RWPE1 (cell line): Measurements from ENCODE around the gene TRDN.

Experiments
- CTCF ChIA-PET: fragments of 350-600 bp; sonication (Branson Sonifier 250); formaldehyde crosslinking; extraction: SDS; loops from one replicate; lab custom pipeline; 2021; lab: Yijun Ruan, JAX
- POLR2A ChIA-PET: fragments of 400-600 bp; formaldehyde crosslinking; extraction: SDS; loops from one replicate; lab custom pipeline; 2020; ENCODE audit warnings: antibody characterized with exemption; ENCODE audit not compliant: low non-redundant PET; lab: Yijun Ruan, JAX
- DNase-seq: peaks from one replicate; pipeline ENCODE4 v3.0.0; 2012; ENCODE audit warnings: low spot score
- H3K27ac ChIP-seq: fragments of 450-650 bp; 2 replicates; pipeline ENCODE4 v1.5.1; 2017
- TF ChIP-seq, protein P1 (sequence below): fragments of 450-650 bp; conservative IDR thresholded peaks from 2 replicates; pipeline ENCODE4 v1.5.1; 2017; ENCODE audit warnings: low read depth, mild to moderate bottlenecking

The TRDN gene

DNA sequence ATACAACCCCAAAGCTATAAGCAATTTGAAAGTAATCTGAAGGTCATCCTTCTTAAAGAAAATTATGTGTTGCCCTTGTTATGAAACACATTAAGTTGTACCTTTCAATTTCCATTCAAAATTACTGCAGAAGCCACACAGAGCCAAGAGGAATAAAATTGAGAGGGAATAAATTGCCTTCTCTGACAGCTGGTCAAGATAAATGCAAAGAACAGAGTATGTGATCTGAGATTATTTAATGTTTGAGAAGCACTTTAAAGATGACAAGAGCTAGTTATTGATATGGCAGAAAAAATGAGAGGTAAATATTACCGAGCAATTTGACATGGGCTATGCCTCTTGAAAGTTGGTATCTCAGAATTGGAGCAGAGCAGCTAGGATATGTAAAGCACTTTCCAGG, 61.6 kb downstream of the TRDN start:
- TF ChIP-seq, protein P1, sequence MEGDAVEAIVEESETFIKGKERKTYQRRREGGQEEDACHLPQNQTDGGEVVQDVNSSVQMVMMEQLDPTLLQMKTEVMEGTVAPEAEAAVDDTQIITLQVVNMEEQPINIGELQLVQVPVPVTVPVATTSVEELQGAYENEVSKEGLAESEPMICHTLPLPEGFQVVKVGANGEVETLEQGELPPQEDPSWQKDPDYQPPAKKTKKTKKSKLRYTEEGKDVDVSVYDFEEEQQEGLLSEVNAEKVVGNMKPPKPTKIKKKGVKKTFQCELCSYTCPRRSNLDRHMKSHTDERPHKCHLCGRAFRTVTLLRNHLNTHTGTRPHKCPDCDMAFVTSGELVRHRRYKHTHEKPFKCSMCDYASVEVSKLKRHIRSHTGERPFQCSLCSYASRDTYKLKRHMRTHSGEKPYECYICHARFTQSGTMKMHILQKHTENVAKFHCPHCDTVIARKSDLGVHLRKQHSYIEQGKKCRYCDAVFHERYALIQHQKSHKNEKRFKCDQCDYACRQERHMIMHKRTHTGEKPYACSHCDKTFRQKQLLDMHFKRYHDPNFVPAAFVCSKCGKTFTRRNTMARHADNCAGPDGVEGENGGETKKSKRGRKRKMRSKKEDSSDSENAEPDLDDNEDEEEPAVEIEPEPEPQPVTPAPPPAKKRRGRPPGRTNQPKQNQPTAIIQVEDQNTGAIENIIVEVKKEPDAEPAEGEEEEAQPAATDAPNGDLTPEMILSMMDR, result no peak
- no peak for DNase-seq
- CTCF ChIA-PET, result interaction anchor here (0.7 kb wide), 1 partner anchor 9 kb away, joined by 4 read pairs; no protein-coding TSS in a partner anchor
- H3K27ac ChIP-seq, result no peak overlapping the region
- POLR2A ChIA-PET, result no interaction called here

DNA sequence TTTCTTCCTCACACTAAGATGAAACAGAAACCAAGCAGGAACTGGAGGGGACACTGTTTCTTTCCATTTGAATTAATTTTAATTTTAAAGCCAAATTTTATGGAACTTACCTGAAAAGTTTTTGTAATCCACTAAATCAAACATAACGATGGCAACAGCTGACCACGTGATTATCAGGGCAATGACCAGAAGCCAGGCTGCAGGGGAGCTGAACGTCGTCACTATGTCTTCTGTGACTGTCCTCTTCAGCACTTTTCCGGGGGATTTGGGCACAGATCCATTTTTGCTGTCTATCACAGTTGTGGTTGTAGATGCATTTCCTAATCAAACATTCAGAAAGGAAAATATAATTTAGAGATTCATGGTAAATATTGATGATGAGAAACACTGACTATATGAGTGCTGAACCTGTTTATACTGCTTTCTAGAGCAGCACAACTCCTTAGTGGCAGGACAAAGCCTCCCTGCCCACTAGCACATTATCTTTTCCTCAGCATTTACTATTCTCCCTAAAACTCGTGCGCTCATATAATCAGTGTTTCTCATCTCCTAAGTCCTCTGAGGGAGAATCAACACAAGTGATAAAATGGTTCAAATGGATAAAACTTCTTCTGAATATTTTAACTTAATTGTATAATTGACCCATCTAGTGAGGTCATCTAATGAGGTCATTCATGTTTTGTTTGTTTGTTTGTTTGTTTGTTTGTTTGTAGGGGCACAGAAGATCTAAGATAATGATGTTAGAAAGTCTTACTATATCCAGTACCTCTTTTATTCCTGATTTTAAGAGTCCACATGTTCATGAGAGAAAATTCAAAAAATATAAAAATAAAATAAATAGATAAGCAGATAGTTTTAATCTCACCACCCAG, 65.7 kb downstream of the TRDN start:
- TF ChIP-seq, protein P1, result no peak
- H3K27ac ChIP-seq, result no peak overlapping the region
- CTCF ChIA-PET, result no interaction called here
- POLR2A ChIA-PET, result no interaction called here
- DNase-seq, result no peak

DNA sequence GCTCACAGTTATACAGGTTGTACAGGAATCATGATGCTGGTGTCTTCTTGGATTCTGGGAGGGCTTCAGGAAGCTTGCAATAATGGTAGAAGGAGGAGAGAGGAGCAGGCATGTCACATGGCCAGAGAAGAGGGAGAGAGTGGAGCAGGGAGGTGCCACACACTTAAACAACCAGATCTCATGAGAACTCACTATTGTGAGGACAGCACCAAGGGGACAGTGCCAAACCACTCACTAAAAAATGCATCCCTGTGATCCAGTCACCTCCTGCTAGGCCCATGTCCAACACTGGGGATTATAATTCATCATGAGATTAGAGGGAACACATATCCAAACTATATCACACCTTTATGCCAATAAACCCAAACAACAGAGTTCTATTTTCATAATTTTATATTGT, 67.2 kb downstream of the TRDN start:
- no peak overlapping the region for H3K27ac ChIP-seq
- ChIA-PET CTCF (no interaction called here), POLR2A (no interaction called here)
- DNase-seq, result no peak
- TF ChIP-seq, protein P1, result no peak

DNA sequence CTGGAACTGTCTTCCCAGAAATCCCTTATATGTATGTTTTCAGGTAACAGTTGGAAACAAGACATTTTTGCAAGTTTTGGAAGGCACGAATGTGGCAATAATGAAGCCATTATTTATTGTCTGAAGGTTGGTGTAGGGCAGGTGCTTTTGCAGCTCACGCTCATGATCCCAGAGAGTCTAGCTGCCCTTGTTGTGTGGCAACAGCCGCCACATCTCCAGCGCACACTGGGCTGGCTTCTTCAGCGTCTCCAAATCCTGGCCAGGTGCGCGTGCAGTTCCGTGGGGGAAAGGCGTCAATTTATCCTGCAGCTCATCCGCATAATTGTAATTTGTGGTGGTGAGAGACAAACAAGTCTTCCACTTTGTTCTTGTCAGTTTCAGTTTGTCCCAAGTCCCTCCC, 71.2 kb downstream of the TRDN start:
- POLR2A ChIA-PET, result no interaction called here
- TF ChIP-seq, protein P1, result no peak
- H3K27ac ChIP-seq, result no peak overlapping the region
- CTCF ChIA-PET, result interaction anchor here (0.6 kb wide), 1 partner anchor 10 kb away, joined by 4 read pairs; no protein-coding TSS in a partner anchor
- no peak for DNase-seq

DNA sequence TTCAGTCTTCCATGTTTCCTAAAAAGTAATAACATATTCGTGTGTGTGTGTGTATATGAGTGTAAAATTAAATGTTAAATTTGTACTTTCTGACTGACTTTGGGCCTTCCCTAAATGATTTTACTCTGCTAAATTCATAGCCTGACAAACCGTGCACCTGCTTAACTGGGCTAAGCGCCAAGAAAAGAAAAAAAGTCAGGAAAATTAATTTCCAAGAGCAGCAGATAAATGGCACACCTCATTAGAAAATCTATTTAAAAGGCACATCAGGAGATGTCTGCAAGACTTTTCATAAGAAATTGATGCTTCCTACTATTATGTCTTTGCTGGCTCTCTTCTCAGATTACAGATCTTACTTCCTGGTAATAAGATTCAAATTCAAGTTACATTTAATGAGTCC, 72.4 kb downstream of the TRDN start:
- no peak overlapping the region for H3K27ac ChIP-seq
- ChIA-PET POLR2A (no interaction called here), CTCF (no interaction called here)
- TF ChIP-seq, protein P1, result no peak
- no peak for DNase-seq

DNA sequence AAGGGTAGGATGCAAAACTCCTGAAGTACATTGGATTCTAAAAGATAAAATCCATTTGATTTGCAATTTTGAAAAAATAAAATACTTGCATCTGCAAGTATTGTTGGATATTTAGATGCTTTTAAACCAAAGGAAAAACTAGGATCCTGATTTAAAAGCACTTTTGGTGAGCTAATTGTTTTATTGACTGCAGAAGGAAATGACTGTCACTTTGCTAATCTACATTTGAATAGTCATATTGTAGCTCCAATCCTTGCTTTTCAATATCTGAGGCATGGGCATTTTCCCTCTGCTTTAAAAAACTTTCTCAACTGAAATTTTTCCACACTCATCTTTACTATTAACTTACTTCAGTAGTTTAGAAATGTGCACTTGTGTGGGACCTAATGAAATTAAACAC, 74.1 kb downstream of the TRDN start:
- TF ChIP-seq, protein P1, result no peak
- no peak overlapping the region for H3K27ac ChIP-seq
- no peak for DNase-seq
- ChIA-PET POLR2A (no interaction called here), CTCF (interaction anchor here (0.7 kb wide), 1 partner anchor 153 kb away, joined by 4 read pairs; no protein-coding TSS in a partner anchor)
